Right renal pelvis (tissue), 4 donors: ENCODE results near the gene CHMP1A. TPM values are rescaled to one million over a fixed set of nuclear protein-coding genes. Genes with fewer than 3 reads are reported as not detected.
"Not testable (repeated sequence)": the region's sequence is repeated elsewhere in the genome, so short reads cannot be mapped to it uniquely, and the experiment has no call there.

Source experiments
- DNase-seq, 4 donors: peaks; one replicate each; pipeline ENCODE4 v3.0.0-alpha.2; 2013; ENCODE audit warnings: low read depth in 4 of 4, low spot score in 3 of 4, missing footprints in 1 of 4
- polyA plus RNA-seq, 4 donors: library from polyadenylated mRNA; unstranded; fragments of 120-200 nt; gene quantifications; one replicate each; pipeline ENCODE4 v1.2.1, GENCODE V29; 2013; ENCODE audit not compliant: insufficient read length in 4 of 4

CHMP1A gene
- polyA plus RNA-seq, 4 donors, result 57.9 to 82.4 (median 71.9) TPM

DNA sequence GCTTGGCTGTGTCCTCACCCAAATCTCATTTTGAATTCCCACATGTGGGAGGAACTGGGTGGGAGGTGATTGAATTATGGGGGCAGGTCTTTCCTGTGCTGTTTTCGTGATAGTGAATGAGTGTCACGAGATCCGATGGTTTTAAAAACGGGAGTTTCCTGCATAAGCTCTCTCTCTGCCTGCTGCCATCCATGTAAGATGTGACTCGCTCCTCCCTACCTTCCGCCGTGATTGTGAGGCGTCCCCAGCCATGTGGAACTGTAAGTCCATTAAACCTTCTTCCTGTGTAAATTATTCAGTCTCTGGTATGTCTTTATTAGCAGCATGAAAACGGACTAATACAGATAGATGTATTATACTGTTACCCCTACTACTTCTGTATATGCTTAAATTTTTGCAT is 3.7 kb upstream of the CHMP1A start:
- no peak for DNase-seq

GRCh38 chr16:89660146-89660545 is 2.6 kb upstream of the CHMP1A start:
- DNase-seq, result no peak

- DNase-seq, result no peak
These were observed 842 bp upstream of the CHMP1A start for GRCh38 chr16:89658221-89658879.

- DNase-seq, result no peak
These were observed 930 bp downstream of the CHMP1A start for GRCh38 chr16:89656435-89657121.

- no peak for DNase-seq
These were observed 2.4 kb downstream of the CHMP1A start for GRCh38 chr16:89655062-89655643.

DNA sequence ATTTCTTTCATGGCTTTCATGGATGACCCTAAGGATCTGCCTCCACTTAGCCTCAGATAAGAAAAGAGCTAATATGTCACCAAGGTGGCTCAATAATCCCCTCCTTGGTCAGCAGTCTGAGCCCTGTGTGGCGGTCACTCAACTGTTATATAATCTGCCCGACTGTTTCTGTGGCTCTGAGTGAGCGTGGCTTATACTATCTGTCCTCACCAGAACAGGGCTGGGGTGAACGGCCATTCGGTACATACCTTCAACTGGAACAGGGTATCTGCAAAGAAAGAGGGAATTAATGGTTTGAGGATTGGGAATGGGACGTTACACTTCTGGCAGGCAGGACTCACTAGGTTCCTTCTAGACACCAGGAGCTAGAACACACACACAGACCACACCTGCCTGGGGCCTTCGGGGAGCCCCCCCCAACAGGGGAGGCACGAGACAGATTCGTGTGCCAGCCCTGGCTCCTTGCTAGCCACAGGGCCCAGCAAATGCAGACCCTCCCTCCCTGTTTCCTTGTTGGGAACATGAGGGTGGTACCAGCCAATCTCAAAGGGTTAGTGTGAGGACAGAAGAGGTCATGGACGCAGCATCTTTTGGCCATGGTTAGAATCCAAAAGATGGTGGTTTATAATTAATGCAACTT is 3.7 kb downstream of the CHMP1A start:
- no peak for DNase-seq

DNA sequence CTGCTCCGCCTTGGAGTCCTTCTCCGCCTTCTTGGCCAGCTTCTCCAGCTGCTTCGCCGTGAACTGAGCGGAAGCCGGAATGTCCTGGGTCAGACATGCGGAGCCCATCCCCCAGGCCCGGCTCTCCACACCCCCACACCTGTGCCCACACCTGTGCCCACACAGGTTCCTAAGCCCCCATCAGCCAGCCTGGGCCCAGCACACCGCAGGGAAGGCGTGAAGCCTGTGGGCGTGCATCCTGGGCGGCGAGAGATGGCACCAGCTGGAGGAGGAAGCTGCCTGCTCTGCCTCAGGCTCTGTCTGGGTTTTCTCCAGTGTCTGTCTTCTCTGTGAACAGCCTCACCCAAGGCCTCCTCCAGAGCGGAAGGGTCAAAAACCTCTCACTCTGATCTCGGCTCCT is 5.9 kb downstream of the CHMP1A start:
- no peak for DNase-seq

DNA sequence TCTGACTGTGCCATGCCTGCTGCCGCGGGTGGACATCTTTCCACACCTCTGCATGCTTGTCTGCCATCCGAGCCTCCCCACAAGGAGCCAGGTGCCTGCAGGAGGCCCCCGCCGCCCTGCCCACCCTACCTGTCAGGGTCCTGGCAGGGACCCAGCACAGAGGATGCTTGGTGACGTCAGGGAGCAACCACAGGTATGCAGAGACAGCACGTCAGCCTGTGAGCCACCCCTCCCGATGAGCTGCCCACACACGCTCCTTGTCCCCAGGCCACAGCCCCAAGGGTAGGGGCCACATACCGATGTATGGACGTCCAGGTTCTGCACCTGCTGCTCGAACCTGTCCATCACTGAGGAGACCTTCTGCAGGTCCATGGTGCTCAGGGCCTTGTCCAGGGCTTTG is 10.6 kb downstream of the CHMP1A start:
- no peak for DNase-seq

GRCh38 chr16:89646270-89646669 is 11.2 kb downstream of the CHMP1A start:
- DNase-seq, result no peak

DNA sequence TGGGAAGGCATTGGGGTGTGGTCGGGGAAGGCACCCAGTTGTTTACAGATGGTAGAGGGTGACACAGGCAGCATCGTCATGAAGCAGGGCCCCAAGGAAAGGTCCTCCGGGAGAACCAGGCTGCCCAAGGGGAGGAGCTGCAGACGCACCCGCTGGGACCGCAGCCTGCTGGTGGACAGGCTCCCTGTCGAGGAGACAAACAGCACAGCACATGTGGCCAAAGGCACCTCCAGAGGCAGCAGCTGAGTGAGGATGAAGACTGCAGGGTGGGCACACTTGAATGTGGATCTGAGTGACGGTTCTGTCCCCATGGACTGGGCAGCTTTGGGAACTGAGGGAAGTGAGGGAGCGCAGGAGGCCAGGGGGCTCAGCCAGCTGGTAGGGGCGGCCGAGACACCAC is 12.4 kb downstream of the CHMP1A start:
- no peak for DNase-seq

GRCh38 chr16:89643769-89644300 is 13.7 kb downstream of the CHMP1A start:
- DNase-seq, result no peak

- no peak for DNase-seq
These were observed 14.9 kb downstream of the CHMP1A start for GRCh38 chr16:89642574-89642973.

DNA sequence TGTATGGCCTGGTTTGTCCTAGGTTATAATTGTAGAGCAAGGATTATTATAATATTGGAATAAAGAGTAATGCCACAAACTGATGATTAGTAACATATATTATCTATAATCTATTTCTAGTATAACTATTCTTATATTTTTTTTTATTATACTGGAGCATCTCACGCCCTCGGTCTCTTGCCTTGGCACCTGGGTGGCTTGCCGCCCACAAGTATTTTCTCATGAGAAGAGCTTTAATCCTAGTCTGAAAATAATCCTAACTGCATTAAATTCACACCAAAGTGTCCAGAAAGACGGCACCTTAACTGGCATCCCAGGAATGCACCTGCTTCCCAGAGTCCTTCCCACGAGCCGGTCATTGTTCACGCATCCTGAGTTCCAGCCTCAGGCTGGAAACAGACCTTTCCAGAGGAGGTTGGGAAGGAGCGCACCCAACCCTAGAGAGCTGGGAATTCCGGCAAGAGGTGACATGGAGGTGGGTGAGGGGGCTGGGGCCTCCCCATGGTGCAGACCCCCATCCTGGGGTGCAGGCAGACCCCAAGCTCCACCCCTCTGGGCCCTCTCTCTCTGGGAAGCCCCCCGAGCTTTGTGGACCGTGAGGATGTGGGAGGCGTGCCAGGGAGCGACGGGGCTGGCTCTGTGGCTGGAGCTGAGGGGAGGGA is 15.9 kb downstream of the CHMP1A start:
- DNase-seq, result no peak

DNA sequence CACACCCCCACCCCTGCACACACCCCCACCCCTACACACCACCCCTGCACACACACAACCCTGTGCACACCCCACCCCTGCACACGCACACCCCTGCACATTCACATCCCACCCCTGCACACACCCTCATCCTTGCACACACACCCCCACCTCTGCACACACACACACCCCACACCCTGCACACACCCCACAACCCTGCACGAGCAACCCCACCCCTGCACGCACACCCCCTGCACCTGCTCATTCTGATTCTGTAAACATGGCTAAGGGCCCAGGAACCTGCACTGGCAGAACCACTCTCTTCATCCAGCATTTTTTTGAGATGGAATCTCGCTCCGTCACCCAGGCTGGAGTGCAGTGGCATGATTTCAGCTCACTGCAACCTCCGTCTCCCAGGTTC is 18.1 kb downstream of the CHMP1A start:
- no peak for DNase-seq

- DNase-seq, result no peak
These were observed 19.1 kb downstream of the CHMP1A start for GRCh38 chr16:89638455-89638854.

GRCh38 chr16:89637379-89637778 is 20.1 kb downstream of the CHMP1A start:
- DNase-seq, result no peak

- DNase-seq, result no peak
These were observed 20.8 kb downstream of the CHMP1A start for GRCh38 chr16:89636663-89637062.

- DNase-seq, result not testable (repeated sequence)
These were observed 22.8 kb downstream of the CHMP1A start for GRCh38 chr16:89634463-89635385.

DNA sequence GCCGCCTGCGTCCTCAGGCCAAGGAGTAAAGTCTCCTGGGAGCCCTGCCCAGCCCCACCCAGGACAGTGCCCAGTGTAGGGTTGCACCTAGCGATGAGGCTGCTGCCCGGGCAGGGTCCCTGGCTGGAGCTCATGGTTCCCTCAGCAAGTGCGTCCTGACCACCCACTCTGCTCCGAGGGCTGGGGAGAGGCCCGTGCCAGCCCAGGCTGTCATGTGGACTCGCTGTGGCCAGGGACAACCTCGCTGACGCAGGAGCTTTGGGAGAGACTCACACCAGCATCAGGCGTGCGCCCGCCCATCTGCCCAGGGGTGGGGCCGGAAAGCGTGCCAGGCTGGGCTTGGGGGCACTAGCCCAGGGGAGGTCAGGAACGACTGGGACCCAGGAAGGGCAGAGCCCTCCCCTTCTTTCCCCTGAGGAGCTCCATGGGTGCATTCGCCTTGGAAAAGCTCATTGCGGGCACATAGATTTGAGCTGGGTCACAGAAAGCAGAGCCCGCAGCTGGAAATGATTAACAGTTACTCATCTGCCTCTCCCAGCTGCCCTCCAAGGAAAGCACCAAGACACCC is 24.4 kb downstream of the CHMP1A start:
- DNase-seq, result no peak
